GM18907 (cell line): ENCODE results near the gene BEND2.
"Not testable (repeated sequence)": the region's sequence is repeated elsewhere in the genome, so short reads cannot be mapped to it uniquely, and the experiment has no call there.

Experiments
- ATAC-seq: cut with Tn5 transposase; IDR thresholded peaks from one replicate; pipeline ENCODE4 v1.9.1; 2021; ENCODE audit warnings: mild to moderate bottlenecking, moderate library complexity; ENCODE audit not compliant: unreplicated experiment

BEND2 gene

GRCh38 chrX:18220786-18221185 lies at the start of gene BEND2:
Gene BEND2, minus strand, starts transcription at chrX:18220886. Its CDS starts 136 bp downstream, at chrX:18220750.
- ATAC-seq, result no peak

- no peak for ATAC-seq
Measured at GRCh38 chrX:18255059-18255458, 34.4 kb upstream of the BEND2 start.

GRCh38 chrX:18252644-18253359 lies 32.1 kb upstream of the BEND2 start:
- ATAC-seq, result no peak

- not testable (repeated sequence) for ATAC-seq
Measured at GRCh38 chrX:18229646-18230045, 9.0 kb upstream of the BEND2 start.

GRCh38 chrX:18228069-18228468 lies 7.4 kb upstream of the BEND2 start:
- no peak for ATAC-seq

GRCh38 chrX:18227458-18227857 lies 6.8 kb upstream of the BEND2 start:
- no peak for ATAC-seq

GRCh38 chrX:18210470-18210869 lies 10.2 kb downstream of the BEND2 start:
- ATAC-seq, result no peak

GRCh38 chrX:18206657-18207056 lies 14.0 kb downstream of the BEND2 start:
- no peak for ATAC-seq

- no peak for ATAC-seq
Measured at GRCh38 chrX:18203631-18204030, 17.1 kb downstream of the BEND2 start.

GRCh38 chrX:18194688-18195087 lies 26.0 kb downstream of the BEND2 start:
- no peak for ATAC-seq

GRCh38 chrX:18179446-18179845 lies 41.2 kb downstream of the BEND2 start:
- no peak for ATAC-seq

GRCh38 chrX:18174971-18175370 lies 45.7 kb downstream of the BEND2 start:
- no peak for ATAC-seq

- ATAC-seq, result no peak
Measured at GRCh38 chrX:18174209-18174608, 46.5 kb downstream of the BEND2 start.

GRCh38 chrX:18173494-18174180 lies 47.0 kb downstream of the BEND2 start:
- ATAC-seq, result no peak

GRCh38 chrX:18172970-18173369 lies 47.7 kb downstream of the BEND2 start:
- ATAC-seq, result no peak

GRCh38 chrX:18170910-18171309 lies 49.8 kb downstream of the BEND2 start:
- no peak for ATAC-seq

GRCh38 chrX:18166068-18166467 lies 54.6 kb downstream of the BEND2 start:
- no peak for ATAC-seq

GRCh38 chrX:18160369-18160768 lies 60.3 kb downstream of the BEND2 start:
- ATAC-seq, result no peak

GRCh38 chrX:18158963-18159362 lies 61.7 kb downstream of the BEND2 start:
- ATAC-seq, result no peak

- ATAC-seq, result no peak
Measured at GRCh38 chrX:18151649-18152048, 69.0 kb downstream of the BEND2 start.

- no peak for ATAC-seq
Measured at GRCh38 chrX:18151157-18151556, 69.5 kb downstream of the BEND2 start.

GRCh38 chrX:18149454-18149853 lies 71.2 kb downstream of the BEND2 start:
- no peak for ATAC-seq
